H1 (cell line): ENCODE measurements around the gene PAK5. TPM values are rescaled to one million over a fixed set of nuclear protein-coding genes. Genes with fewer than 3 reads are reported as not detected.

ENCODE experiments used
- KDM4A ChIP-seq: IDR thresholded peaks from one replicate; pipeline ENCODE4 v1.7.1; 2012; ENCODE audit warnings: low read depth, mild to moderate bottlenecking, moderate library complexity, low read length, inconsistent platforms; ENCODE audit not compliant: severe bottlenecking
- POLR2AphosphoS5 ChIP-seq: IDR thresholded peaks from 2 replicates; pipeline ENCODE4 v1.6.1; 2011; ENCODE audit warnings: low read depth, low read length
- SIRT6 ChIP-seq: IDR thresholded peaks from one replicate; pipeline ENCODE4 v1.7.1; 2012; ENCODE audit warnings: low read length, inconsistent platforms
- polyA plus RNA-seq, 7 experiments: library from polyadenylated mRNA; depleted of rRNA in 3 of 7; stranded (reverse) in 5 of 7; unstranded in 2 of 7; fragments of >200 nt in 5 of 7; fragments of 200-250 nt in 2 of 7; gene quantifications; 1 replicate in 5 of 7; 2 replicates in 1 of 7; 4 replicates in 1 of 7; pipeline versions ENCODE4 v1.2.1 to v1.2.3, GENCODE V29; 2011 to 2013; ENCODE audit warnings: missing spikeins in 2 of 7, mixed read lengths in 2 of 7
- total RNA-seq: library from RNA; stranded (reverse); fragmentation: NEBNext Ultra II Directional; extraction: Animal tissue kit (Norgen Biotek cat#: 25700); gene quantifications from 2 replicates; pipeline ENCODE4 v1.2.1, GENCODE V29; 2021
- TF ChIP-seq, protein P1 (sequence below): fragments of 300-600 bp; sonication (generic); IDR thresholded peaks from 2 replicates; pipeline ENCODE4 v1.7.1; 2012; ENCODE audit warnings: low read length, moderate library complexity, mild to moderate bottlenecking, inconsistent platforms; ENCODE audit not compliant: insufficient replicate concordance

Gene PAK5
- total and polyA plus RNA-seq, 2 of the 8 experiments (the other 6 are each of a cell fraction or from before 2014, with no cell fraction given) = 0.54 to 0.80 TPM

DNA sequence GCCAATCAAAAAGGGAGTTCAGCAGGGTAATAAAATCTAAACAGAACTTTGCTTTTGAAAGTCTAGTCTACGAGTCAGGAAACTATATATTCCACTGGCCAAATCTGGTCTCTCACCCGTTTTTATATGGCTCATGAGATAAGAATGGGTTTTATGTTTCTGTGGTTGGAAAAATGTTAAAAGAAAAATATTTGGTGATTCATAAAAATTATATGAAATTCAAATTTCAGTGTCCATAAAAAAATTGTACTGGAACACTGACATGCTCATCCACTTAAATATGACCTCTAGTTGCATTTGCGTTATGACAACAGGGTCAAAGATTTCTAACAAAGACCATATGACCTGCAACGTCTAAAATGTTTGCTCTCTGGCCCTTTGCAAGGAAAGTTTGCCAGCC lies 346.8 kb downstream of the PAK5 start (continued):
- TF ChIP-seq, protein P1, sequence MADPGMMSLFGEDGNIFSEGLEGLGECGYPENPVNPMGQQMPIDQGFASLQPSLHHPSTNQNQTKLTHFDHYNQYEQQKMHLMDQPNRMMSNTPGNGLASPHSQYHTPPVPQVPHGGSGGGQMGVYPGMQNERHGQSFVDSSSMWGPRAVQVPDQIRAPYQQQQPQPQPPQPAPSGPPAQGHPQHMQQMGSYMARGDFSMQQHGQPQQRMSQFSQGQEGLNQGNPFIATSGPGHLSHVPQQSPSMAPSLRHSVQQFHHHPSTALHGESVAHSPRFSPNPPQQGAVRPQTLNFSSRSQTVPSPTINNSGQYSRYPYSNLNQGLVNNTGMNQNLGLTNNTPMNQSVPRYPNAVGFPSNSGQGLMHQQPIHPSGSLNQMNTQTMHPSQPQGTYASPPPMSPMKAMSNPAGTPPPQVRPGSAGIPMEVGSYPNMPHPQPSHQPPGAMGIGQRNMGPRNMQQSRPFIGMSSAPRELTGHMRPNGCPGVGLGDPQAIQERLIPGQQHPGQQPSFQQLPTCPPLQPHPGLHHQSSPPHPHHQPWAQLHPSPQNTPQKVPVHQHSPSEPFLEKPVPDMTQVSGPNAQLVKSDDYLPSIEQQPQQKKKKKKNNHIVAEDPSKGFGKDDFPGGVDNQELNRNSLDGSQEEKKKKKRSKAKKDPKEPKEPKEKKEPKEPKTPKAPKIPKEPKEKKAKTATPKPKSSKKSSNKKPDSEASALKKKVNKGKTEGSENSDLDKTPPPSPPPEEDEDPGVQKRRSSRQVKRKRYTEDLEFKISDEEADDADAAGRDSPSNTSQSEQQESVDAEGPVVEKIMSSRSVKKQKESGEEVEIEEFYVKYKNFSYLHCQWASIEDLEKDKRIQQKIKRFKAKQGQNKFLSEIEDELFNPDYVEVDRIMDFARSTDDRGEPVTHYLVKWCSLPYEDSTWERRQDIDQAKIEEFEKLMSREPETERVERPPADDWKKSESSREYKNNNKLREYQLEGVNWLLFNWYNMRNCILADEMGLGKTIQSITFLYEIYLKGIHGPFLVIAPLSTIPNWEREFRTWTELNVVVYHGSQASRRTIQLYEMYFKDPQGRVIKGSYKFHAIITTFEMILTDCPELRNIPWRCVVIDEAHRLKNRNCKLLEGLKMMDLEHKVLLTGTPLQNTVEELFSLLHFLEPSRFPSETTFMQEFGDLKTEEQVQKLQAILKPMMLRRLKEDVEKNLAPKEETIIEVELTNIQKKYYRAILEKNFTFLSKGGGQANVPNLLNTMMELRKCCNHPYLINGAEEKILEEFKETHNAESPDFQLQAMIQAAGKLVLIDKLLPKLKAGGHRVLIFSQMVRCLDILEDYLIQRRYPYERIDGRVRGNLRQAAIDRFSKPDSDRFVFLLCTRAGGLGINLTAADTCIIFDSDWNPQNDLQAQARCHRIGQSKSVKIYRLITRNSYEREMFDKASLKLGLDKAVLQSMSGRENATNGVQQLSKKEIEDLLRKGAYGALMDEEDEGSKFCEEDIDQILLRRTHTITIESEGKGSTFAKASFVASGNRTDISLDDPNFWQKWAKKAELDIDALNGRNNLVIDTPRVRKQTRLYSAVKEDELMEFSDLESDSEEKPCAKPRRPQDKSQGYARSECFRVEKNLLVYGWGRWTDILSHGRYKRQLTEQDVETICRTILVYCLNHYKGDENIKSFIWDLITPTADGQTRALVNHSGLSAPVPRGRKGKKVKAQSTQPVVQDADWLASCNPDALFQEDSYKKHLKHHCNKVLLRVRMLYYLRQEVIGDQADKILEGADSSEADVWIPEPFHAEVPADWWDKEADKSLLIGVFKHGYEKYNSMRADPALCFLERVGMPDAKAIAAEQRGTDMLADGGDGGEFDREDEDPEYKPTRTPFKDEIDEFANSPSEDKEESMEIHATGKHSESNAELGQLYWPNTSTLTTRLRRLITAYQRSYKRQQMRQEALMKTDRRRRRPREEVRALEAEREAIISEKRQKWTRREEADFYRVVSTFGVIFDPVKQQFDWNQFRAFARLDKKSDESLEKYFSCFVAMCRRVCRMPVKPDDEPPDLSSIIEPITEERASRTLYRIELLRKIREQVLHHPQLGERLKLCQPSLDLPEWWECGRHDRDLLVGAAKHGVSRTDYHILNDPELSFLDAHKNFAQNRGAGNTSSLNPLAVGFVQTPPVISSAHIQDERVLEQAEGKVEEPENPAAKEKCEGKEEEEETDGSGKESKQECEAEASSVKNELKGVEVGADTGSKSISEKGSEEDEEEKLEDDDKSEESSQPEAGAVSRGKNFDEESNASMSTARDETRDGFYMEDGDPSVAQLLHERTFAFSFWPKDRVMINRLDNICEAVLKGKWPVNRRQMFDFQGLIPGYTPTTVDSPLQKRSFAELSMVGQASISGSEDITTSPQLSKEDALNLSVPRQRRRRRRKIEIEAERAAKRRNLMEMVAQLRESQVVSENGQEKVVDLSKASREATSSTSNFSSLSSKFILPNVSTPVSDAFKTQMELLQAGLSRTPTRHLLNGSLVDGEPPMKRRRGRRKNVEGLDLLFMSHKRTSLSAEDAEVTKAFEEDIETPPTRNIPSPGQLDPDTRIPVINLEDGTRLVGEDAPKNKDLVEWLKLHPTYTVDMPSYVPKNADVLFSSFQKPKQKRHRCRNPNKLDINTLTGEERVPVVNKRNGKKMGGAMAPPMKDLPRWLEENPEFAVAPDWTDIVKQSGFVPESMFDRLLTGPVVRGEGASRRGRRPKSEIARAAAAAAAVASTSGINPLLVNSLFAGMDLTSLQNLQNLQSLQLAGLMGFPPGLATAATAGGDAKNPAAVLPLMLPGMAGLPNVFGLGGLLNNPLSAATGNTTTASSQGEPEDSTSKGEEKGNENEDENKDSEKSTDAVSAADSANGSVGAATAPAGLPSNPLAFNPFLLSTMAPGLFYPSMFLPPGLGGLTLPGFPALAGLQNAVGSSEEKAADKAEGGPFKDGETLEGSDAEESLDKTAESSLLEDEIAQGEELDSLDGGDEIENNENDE = no peak
- TF ChIP-seq POLR2AphosphoS5 = no peak
- no peak for TF ChIP-seq SIRT6
- TF ChIP-seq KDM4A = no peak
